HepG2 (cell line): Measurements from ENCODE around the gene MEF2D. TPM values are rescaled to one million over a fixed set of nuclear protein-coding genes. Genes with fewer than 3 reads are reported as not detected.

Experiments used
- ATAC-seq: fragments of 200-7000 bp; cut with Tn5 transposase; 3 replicates; pipeline ENCODE4 v1.9.1; 2020; ENCODE audit warnings: mild to moderate bottlenecking, moderate library complexity
- BruUV-seq: library from RNA; stranded (reverse); fragments of 400-500 nt; replicated peaks from 2 replicates; lab custom pipeline; 2021; lab: Mats Ljungman, UMichigan
- CTCF ChIA-PET: fragments of 300-600 bp; formaldehyde crosslinking; extraction: SDS; loops from one replicate; lab custom pipeline; 2021; ENCODE audit warnings: low total read pairs, inconsistent platforms, low intra/inter-chr PET ratio; lab: Yijun Ruan, JAX
- POLR2A ChIA-PET: fragments of 350-600 bp; sonication (Branson Sonifier 250); formaldehyde crosslinking; loops from one replicate; lab custom pipeline; 2020; ENCODE audit warnings: antibody characterized with exemption, inconsistent platforms; lab: Yijun Ruan, JAX
- DNase-seq: peaks from one replicate; pipeline ENCODE4 v3.0.0-alpha.2; 2015; ENCODE audit warnings: low spot score
- FAIRE-seq: peaks from 3 replicates; lab custom pipeline; 2011; peaks lifted over from hg19 to GRCh38; lab: Jason Lieb, UNC
- H2AFZ ChIP-seq: one replicate; pipeline ENCODE4 v1.6.1; 2011; ENCODE audit warnings: low read length, inconsistent platforms
- H3K27ac ChIP-seq: fragments of 300-600 bp; 3 replicates; pipeline ENCODE4 v1.8.0; 2011; ENCODE audit warnings: mixed run types, mild to moderate bottlenecking, mixed read lengths, low read length, inconsistent platforms; ENCODE audit not compliant: insufficient read depth; ENCODE audit errors: extremely low read length
- H3K27me3 ChIP-seq, 2 experiments: fragments of 200-600 bp in 1 of 2; 2 replicates in 1 of 2; 3 replicates in 1 of 2; pipeline versions ENCODE4 v1.6.0 to v1.8.0; 2011; ENCODE audit warnings: low read length in 2 of 2, mild to moderate bottlenecking in 2 of 2, moderate library complexity in 2 of 2, inconsistent platforms in 1 of 2; ENCODE audit not compliant: insufficient read depth in 2 of 2, control insufficient read depth in 1 of 2
- H3K36me3 ChIP-seq, 2 experiments: fragments of 200-600 bp in 1 of 2; replicated peaks in 1 of 2; 2 replicates in 1 of 2; 3 replicates in 1 of 2; pipeline versions ENCODE4 v1.5.1 to v1.8.0; 2011; ENCODE audit warnings: low read length in 2 of 2, inconsistent platforms in 1 of 2; ENCODE audit not compliant: insufficient read depth in 2 of 2, control insufficient read depth in 1 of 2
- H3K4me1 ChIP-seq: 2 replicates; pipeline ENCODE4 v1.5.1; 2012; ENCODE audit warnings: low read length, inconsistent platforms; ENCODE audit not compliant: insufficient read depth
- H3K4me2 ChIP-seq: 2 replicates; pipeline ENCODE4 v1.6.0; 2011; ENCODE audit warnings: low read depth, low read length, inconsistent platforms
- H3K4me3 ChIP-seq, 3 experiments: fragments of 200-600 bp in 1 of 3; sonication (generic), shearing (Covaris generic) in 1 of 3; replicated peaks in 1 of 3; 2 replicates each; pipeline ENCODE4 v1.5.1; 2011 to 2016; ENCODE audit warnings: low read length in 3 of 3, inconsistent platforms in 2 of 3, low read depth in 2 of 3, mild to moderate bottlenecking in 2 of 3, control low read depth in 1 of 3, mixed read lengths in 1 of 3; ENCODE audit not compliant: insufficient read depth in 1 of 3
- H3K79me2 ChIP-seq: one replicate; pipeline ENCODE4 v1.6.1; 2011; ENCODE audit warnings: low read length, inconsistent platforms; ENCODE audit not compliant: insufficient read depth
- H3K9ac ChIP-seq: 2 replicates; pipeline ENCODE4 v1.6.0; 2011; ENCODE audit warnings: mild to moderate bottlenecking, low read depth, low read length, inconsistent platforms; ENCODE audit not compliant: insufficient read depth
- H3K9me3 ChIP-seq: 2 replicates; pipeline ENCODE4 v1.5.1; 2012; ENCODE audit warnings: mild to moderate bottlenecking, low read length
- H4K20me1 ChIP-seq: 2 replicates; pipeline ENCODE4 v1.6.0; 2011; ENCODE audit warnings: inconsistent platforms, mild to moderate bottlenecking, low read length, moderate library complexity; ENCODE audit not compliant: insufficient read depth
- ASH2L ChIP-seq: fragments of 300-600, 200-600 bp; sonication (generic); IDR thresholded peaks from 2 replicates; pipeline ENCODE4 v1.7.0; 2017; ENCODE audit warnings: low read depth, mild to moderate bottlenecking, moderate library complexity, mixed read lengths, low read length; ENCODE audit not compliant: insufficient read length
- EP300 ChIP-seq, 3 experiments: sonication (generic) in 1 of 3; formaldehyde crosslinking in 1 of 3; IDR thresholded peaks; 2 replicates each; pipeline versions ENCODE4 v1.5.1 to v1.6.1; 2011 to 2020; ENCODE audit warnings: low read depth in 2 of 3, low read length in 2 of 3, borderline replicate concordance in 1 of 3, improper control_type of control experiment in 1 of 3, mild to moderate bottlenecking in 1 of 3, missing genetic modification reagents in 1 of 3, moderate library complexity in 1 of 3
- GABPA ChIP-seq, 2 experiments: IDR thresholded peaks; 2 replicates each; pipeline ENCODE4 v1.6.1; 2011 to 2016; ENCODE audit warnings: low read depth in 2 of 2, low read length in 1 of 2, missing biosample characterization in 1 of 2, missing genetic modification characterization in 1 of 2
- KDM6A ChIP-seq: IDR thresholded peaks from 2 replicates; pipeline ENCODE4 v1.6.1; 2016; ENCODE audit warnings: low read depth
- ZFP90 ChIP-seq: sonication (generic); formaldehyde crosslinking; IDR thresholded peaks from 2 replicates; pipeline ENCODE4 v1.8.0; 2022; ENCODE audit warnings: missing genetic modification reagents, mild to moderate bottlenecking, inconsistent platforms, borderline replicate concordance
- ZNF282 ChIP-seq: fragments of 450-650 bp; IDR thresholded peaks from 2 replicates; pipeline ENCODE4 v1.6.1; 2018; ENCODE audit not compliant: partially characterized antibody
- ZNF431 ChIP-seq: sonication (generic); formaldehyde crosslinking; IDR thresholded peaks from 2 replicates; pipeline ENCODE4 v1.9.0; 2022; ENCODE audit warnings: missing genetic modification reagents, low read depth, mild to moderate bottlenecking, borderline replicate concordance
- ZNF563 ChIP-seq: sonication (generic); formaldehyde crosslinking; IDR thresholded peaks from 2 replicates; pipeline ENCODE4 v1.8.0; 2022; ENCODE audit warnings: mild to moderate bottlenecking, moderate library complexity, missing genetic modification reagents
- ZNF670 ChIP-seq: sonication (generic); formaldehyde crosslinking; IDR thresholded peaks from 2 replicates; pipeline ENCODE4 v1.8.0; 2022; ENCODE audit warnings: mild to moderate bottlenecking, missing genetic modification reagents, borderline replicate concordance
- WGBS: methylation state at CpG from one replicate; pipeline ENCODE4 v1.1.6; 2017; ENCODE audit warnings: low lambda C conversion rate; 5-methylcytosine and 5-hydroxymethylcytosine counted together
- in situ Hi-C: cut with HindIII; loops from 2 replicates; pipeline ENCODE4 v1.10.0; 2017; ENCODE audit warnings: low pct_unique_long_range_greater_than_20kb; ENCODE audit not compliant: extremely low pct_ligation_motif_present
- intact Hi-C: fragments of 100-400 bp; cut with micrococcal nuclease; formaldehyde crosslinking; loops from one replicate; pipeline ENCODE4 v1.10.0; 2022; ENCODE audit not compliant: unreplicated experiment
- polyA plus RNA-seq, 8 experiments: library from polyadenylated mRNA; depleted of rRNA in 3 of 8; stranded (reverse) in 7 of 8; unstranded in 1 of 8; fragments of >200 nt; fragmentation: Illumina TruSeq in 4 of 8; extraction: Trizol in 4 of 8; gene quantifications; 2 replicates each; pipeline versions ENCODE4 v1.2.1 to v1.2.3, GENCODE V29; 2011 to 2016; ENCODE audit warnings: low read depth in 4 of 8, missing spikeins in 1 of 8, mixed read lengths in 1 of 8; ENCODE audit not compliant: insufficient read depth in 1 of 8
- total RNA-seq, 5 experiments: library from RNA; depleted of rRNA; stranded (reverse); fragments of >200 nt; fragmentation: Illumina TruSeq; extraction: Trizol; gene quantifications; 2 replicates each; pipeline ENCODE4 v1.2.3, GENCODE V29; 2016; ENCODE audit warnings: low read depth in 1 of 5
- TF ChIP-seq, protein P1 (sequence below): sonication (generic); formaldehyde crosslinking; IDR thresholded peaks from 2 replicates; pipeline ENCODE4 v1.4.0; 2020; ENCODE audit warnings: mild to moderate bottlenecking, missing genetic modification reagents
- TF ChIP-seq, protein P2 (sequence below): sonication (generic); formaldehyde crosslinking; IDR thresholded peaks from 2 replicates; pipeline ENCODE4 v1.4.0; 2020; ENCODE audit warnings: mild to moderate bottlenecking, missing genetic modification reagents
- TF ChIP-seq, protein P3 (sequence below): sonication (generic); formaldehyde crosslinking; IDR thresholded peaks from 2 replicates; pipeline ENCODE4 v1.8.0; 2022; ENCODE audit warnings: mild to moderate bottlenecking, missing genetic modification reagents, borderline replicate concordance

The MEF2D gene
- total and polyA plus RNA-seq, 2 of the 13 experiments (the other 11 are each of a cell fraction or from before 2014, with no cell fraction given), result 1.6 to 3.9 TPM

DNA sequence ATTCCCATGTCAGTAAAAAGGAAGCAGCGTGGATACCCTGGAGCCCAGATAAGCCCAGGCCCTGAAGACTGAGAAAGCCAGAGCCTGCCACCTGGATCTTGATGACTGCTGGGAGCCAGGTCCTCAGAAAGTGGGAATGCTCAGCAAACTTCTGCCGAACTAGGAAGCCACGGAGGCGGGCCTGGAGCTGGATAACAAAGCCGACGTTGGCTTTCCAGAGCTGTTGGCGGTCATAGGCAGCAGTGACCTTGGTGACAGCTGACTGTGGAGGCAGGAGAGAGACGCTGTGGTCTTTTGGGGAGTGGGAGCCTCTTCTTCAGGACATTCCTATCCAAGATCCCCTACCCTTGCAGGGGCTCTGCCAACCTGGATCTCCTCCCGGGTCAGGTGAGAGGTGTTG, 47.4 kb upstream of the MEF2D start:
- 97% methylated on average over 8 of the region's 9 CpGs for WGBS
- in situ Hi-C loops, result no loop called here
- intact Hi-C loops, result no loop called here
- Histone ChIP-seq H3K9ac (no peak overlapping the region), H3K4me2 (no peak overlapping the region), H3K9me3 (no peaks in the 10 kb centered on the region), H4K20me1 (no peaks in the 10 kb centered on the region), H3K4me3 (no peak overlapping the region), H3K4me1 (peaks cover 15% of the 10 kb centered on the region), H2AFZ (no peak overlapping the region), H3K79me2 (no peaks in the 10 kb centered on the region), H3K36me3 (peaks cover 4 to 29% of the 10 kb centered on the region in 2 experiments; a peak in 4 of 5 replicates)
- CTCF ChIA-PET, result no interaction called here
- no peak for FAIRE-seq
- no peak for DNase-seq
- ATAC-seq, result no peak
- BruUV-seq, result no TSS peak
- no peak for TF ChIP-seq ASH2L
- TF ChIP-seq EP300 (IDR thresholded peaks at IDR 0.05; ENCODE audit: low read depth in 2 of 2, low read length in 2 of 2), result no peak
- no peak for TF ChIP-seq EP300 (CRISPR knock-in tag; IDR thresholded peaks at IDR 0.05; ENCODE audit: borderline replicate concordance)
- TF ChIP-seq ZNF282, result no peak
- no peak for TF ChIP-seq ZNF563
- TF ChIP-seq, protein P1, sequence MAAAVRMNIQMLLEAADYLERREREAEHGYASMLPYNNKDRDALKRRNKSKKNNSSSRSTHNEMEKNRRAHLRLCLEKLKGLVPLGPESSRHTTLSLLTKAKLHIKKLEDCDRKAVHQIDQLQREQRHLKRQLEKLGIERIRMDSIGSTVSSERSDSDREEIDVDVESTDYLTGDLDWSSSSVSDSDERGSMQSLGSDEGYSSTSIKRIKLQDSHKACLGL (CRISPR knock-in tag), result no peak
- TF ChIP-seq, protein P2, sequence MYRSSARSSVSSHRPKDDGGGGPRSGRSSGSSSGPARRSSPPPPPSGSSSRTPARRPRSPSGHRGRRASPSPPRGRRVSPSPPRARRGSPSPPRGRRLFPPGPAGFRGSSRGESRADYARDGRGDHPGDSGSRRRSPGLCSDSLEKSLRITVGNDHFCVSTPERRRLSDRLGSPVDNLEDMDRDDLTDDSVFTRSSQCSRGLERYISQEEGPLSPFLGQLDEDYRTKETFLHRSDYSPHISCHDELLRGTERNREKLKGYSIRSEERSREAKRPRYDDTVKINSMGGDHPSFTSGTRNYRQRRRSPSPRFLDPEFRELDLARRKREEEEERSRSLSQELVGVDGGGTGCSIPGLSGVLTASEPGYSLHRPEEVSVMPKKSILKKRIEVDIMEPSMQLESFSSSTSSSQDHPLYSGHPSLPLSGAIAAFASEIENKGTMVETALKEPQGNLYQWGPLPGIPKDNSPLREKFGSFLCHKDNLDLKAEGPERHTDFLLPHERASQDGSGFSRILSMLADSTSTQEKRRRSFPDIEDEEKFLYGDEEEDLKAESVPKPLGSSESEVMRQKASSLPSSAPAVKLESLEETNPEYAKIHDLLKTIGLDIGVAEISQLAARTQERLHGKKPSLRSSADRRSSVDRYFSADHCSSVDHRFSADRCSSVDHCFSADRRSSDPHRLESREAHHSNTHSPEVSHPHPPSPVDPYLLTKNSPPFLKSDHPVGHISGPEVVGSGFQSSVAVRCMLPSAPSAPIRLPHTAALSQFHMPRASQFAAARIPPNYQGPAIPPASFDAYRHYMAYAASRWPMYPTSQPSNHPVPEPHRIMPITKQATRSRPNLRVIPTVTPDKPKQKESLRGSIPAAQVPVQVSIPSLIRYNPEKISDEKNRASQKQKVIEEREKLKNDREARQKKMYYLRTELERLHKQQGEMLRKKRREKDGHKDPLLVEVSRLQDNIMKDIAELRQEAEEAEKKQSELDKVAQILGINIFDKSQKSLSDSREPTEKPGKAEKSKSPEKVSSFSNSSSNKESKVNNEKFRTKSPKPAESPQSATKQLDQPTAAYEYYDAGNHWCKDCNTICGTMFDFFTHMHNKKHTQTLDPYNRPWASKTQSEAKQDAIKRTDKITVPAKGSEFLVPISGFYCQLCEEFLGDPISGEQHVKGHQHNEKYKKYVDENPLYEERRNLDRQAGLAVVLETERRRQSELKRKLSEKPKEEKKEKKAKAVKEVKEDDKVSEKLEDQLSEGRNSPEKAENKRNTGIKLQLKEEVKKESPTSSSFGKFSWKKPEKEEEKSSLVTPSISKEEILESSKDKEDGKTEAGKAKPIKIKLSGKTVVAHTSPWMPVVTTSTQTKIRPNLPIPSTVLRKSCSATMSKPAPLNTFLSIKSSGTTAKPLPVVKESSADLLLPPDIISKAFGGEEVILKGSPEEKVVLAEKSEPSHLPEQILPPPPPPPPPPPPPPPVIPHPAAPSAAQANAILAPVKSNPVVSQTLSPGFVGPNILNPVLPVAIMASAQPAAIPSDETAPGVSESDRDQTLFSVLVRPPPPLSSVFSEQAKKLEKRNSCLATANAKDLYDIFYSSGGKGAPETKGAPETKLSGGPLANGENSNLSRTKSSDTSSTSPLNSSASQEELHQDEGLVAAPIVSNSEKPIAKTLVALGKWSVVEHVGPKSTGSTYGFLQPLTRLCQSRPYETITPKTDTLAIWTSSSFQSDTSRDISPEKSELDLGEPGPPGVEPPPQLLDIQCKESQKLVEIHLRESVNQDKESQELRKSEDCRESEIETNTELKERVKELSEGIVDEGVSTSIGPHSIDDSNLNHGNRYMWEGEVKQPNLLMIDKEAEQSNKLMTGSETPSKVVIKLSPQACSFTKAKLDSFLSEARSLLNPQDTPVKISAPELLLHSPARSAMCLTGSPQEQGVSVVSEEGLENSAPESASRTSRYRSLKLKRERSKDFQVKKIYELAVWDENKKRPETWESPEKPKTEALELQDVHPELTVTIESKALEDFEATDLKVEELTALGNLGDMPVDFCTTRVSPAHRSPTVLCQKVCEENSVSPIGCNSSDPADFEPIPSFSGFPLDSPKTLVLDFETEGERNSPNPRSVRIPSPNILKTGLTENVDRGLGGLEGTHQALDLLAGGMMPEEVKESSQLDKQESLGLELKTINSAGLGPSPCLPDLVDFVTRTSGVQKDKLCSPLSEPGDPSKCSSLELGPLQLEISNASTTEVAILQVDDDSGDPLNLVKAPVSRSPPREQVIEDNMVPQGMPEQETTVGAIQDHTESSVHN (CRISPR knock-in tag), result no peak
- no peak for TF ChIP-seq ZNF670 (CRISPR knock-in tag)
- TF ChIP-seq ZNF431 (CRISPR knock-in tag), result no peak
- TF ChIP-seq ZFP90, result no peak
- TF ChIP-seq KDM6A (CRISPR knock-in tag), result no peak
- TF ChIP-seq, protein P3, sequence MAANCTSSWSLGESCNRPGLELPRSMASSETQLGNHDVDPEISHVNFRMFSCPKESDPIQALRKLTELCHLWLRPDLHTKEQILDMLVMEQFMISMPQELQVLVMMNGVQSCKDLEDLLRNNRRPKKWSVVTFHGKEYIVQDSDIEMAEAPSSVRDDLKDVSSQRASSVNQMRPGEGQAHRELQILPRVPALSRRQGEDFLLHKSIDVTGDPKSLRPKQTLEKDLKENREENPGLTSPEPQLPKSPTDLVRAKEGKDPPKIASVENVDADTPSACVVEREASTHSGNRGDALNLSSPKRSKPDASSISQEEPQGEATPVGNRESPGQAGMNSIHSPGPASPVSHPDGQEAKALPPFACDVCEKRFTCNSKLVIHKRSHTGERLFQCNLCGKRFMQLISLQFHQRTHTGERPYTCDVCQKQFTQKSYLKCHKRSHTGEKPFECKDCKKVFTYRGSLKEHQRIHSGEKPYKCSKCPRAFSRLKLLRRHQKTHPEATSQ, result no peak
- no peak for TF ChIP-seq GABPA (IDR thresholded peaks at IDR 0.05; ENCODE audit: low read depth, low read length)
- no peak for TF ChIP-seq GABPA (CRISPR knock-in tag; IDR thresholded peaks at IDR 0.05; ENCODE audit: low read depth)
- TF ChIP-seq, all 625 proteins: peak for 0
- POLR2A ChIA-PET, result no interaction called here
- Histone ChIP-seq H3K27ac (no peak overlapping the region), H3K27me3 (no peaks in the 10 kb centered on the region)
